HG03575 (cell line): Measurements from ENCODE around the gene NRXN3.
"Not testable (repeated sequence)": the region's sequence is repeated elsewhere in the genome, so short reads cannot be mapped to it uniquely, and the experiment has no call there.

Experiments
- ATAC-seq: cut with Tn5 transposase; IDR thresholded peaks from one replicate; pipeline ENCODE4 v1.9.1; 2021; ENCODE audit not compliant: unreplicated experiment, insufficient number of reproducible peaks, low FRiP score; ENCODE audit errors: extremely low read depth

Gene NRXN3

DNA sequence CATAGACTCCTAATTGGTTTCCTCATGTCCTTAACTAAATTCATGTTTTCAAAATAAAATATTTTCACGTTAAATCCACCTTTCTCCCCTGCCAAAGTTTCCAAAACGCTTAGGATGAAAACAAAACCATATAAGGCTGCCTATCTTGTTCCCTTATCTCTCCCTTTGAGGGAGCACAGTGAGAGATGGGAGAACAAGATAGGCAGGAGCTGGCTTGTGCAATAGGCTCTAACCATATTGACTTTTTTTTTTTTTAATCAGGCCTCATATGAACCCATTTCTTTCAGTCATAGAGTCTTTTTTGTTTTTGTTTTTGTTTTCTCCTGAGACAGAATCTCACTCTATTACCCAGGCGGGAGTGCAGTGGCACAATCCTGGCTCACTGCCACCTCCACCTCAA is 184.9 kb downstream of the NRXN3 start:
- ATAC-seq, result no peak

DNA sequence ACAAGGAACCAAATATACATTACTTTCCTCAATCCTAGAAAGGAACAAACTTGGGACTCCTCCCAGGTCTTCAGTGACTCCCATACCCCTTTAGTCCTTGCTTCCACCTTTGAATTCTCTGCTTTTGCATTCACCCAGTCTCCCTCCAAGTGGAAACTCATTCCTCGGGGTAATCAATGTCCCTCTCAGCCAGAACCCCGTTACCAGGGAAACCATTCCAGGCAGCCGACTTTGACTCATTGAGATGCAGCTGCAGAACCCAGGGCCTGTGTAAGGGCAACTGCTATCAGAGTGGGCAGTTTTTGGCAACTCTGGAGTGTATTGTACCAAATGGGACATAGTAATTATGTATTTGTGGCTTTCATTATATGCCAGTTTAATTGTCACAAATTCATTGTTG is 186.2 kb downstream of the NRXN3 start:
- ATAC-seq, result no peak

- no peak for ATAC-seq
Measured at GRCh38 chr14:78358591-78358990, 188.4 kb downstream of the NRXN3 start.

- ATAC-seq, result no peak
Measured at GRCh38 chr14:78359581-78359980, 189.4 kb downstream of the NRXN3 start.

- no peak for ATAC-seq
Measured at GRCh38 chr14:78363008-78363407, 192.8 kb downstream of the NRXN3 start.

DNA sequence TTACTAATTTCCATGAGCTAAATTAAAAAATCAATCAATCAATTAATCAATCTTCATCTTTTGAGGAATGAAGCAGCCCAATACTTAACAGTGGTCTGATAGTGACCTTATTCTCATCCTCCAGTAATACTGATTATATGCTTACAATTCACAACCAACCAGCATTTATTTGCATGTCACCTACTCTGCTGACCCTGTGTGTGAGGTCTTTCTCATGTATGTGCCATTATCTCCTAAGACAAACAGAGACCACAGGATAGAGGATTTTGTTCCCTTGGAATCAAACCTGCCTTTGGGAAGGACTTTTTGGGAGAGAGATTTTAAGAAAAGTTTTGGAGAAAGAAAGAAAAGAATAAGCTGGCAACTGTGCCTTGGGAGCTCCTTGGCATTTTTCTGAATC is 197.2 kb downstream of the NRXN3 start:
- ATAC-seq, result no peak

- no peak for ATAC-seq
Measured at GRCh38 chr14:78383060-78383459, 212.9 kb downstream of the NRXN3 start.

- ATAC-seq, result no peak
Measured at GRCh38 chr14:78398216-78398615, 228.0 kb downstream of the NRXN3 start.

- no peak for ATAC-seq
Measured at GRCh38 chr14:78399316-78399889, 229.2 kb downstream of the NRXN3 start.

- ATAC-seq, result no peak
Measured at GRCh38 chr14:78401866-78402265, 231.7 kb downstream of the NRXN3 start.

GRCh38 chr14:78403278-78403815 is 233.2 kb downstream of the NRXN3 start:
- peak; percentile 86 for ATAC-seq

DNA sequence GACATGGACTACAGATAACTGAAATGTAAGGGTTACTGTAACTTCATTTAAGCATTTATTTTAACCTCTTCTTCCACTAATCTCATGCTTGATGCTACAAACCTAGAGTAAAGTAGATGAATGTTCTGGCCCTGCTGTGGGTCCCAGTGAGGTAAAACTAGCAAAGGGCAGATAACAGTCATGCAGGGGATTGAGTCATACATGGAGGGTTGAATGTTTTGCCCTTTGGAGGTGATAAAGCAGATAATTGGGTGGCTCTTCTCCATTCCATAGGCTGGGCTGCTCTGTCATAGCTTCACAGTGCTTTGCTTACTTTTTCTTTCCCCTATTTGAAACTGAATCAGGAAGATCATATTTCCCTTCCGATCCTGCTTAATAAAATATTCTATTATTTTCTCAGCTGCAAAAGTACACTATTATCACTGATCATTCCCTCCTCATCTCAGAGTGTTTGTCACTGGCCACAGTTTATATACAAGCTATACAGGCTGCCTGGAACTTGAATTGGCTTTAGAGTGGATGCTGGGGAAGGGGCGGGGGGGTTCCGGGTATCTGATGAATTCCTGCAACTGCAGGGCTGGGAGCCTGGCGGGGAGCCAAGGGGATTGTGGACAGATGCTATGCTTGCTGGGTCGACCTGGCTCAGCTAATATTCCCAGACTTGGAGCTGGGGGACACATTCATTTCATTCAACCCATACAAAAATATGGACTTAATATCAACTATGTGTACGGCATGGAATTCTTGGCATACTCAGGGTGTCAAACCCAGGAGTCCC is 235.1 kb downstream of the NRXN3 start:
- no peak for ATAC-seq

DNA sequence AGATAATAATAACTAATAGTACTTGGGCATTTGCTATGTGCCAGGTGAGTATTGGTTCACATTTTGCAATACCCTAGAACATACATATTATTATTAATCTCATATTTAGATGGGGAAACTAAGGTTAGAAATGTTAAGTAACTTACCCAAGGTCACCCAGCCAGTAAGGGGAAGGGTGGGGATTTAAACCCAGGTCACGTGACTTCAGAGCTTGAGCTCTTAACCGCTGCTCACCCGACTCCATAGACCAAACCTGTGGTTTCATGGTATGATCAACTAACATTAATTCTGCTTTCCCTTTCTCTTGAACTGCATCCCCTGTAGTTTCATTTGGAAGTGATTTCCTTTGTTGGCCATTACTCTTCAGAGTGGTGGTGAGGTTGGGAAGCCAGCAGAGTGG is 242.3 kb downstream of the NRXN3 start:
- ATAC-seq, result no peak

- ATAC-seq, result no peak
Measured at GRCh38 chr14:78414172-78414571, 244.0 kb downstream of the NRXN3 start.

- no peak for ATAC-seq
Measured at GRCh38 chr14:78417532-78417931, 247.4 kb downstream of the NRXN3 start.

DNA sequence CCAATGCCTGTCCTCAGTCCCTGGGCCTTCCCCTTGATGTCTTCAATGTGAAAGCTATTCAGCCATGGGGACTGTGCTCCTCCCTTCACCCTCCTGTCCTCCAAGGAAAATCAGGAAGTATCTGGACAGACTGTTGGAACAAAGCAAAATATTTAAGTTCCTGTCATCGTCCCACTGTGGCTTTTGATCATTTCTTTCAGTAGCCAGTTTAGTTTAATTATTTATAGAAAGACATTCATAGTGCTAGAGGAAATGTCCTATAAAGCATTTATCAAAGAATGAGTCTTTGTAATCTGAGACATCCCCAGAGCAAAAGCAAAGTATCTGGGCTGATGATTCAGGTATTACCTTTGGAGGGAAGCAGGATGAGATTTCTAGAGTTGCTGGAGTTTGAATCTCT is 254.1 kb downstream of the NRXN3 start:
- ATAC-seq, result no peak

GRCh38 chr14:78425330-78425729 is 255.2 kb downstream of the NRXN3 start:
- ATAC-seq, result no peak

DNA sequence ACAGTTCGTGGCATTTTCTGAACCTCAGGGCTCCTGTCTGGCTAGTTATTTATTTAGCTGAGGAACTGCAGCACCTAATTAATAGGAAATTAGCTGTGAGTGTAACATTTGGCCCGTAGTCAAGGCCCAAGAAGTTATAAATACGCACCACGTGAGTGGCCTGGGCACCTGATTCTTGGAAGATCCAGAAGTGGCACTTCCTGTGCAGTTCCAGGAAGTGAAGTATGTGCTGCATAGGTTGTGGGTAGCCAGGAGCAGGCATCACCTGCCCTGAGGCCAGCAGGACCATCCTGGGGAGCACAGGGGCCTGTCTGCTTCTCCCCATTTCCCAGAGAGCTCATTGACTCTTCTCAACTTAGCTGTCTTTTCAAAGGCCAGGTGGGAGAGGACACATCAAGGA is 255.6 kb downstream of the NRXN3 start:
- ATAC-seq, result no peak

- ATAC-seq, result no peak
Measured at GRCh38 chr14:78432046-78432445, 261.9 kb downstream of the NRXN3 start.

DNA sequence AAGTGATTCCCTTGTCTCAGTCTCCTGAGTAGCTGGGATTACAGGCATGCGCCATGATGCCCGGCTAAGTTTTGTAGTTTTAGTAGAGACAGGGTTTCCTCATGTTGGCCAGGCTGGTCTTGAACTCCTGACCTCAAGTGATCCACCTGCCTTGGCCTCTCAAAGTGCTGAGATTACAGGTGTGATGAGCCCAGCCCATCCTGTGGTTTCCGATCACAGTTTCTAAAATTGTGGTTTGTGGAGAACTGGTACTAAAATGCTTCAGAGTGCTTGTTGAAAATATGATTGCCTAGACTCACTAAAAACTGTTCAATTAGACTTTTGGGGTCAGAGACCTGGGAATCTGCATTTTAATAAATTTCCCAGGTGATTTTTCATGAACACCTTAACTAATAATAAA is 267.3 kb downstream of the NRXN3 start:
- ATAC-seq, result not testable (repeated sequence)
